Activated CD4-positive, alpha-beta T cell treated with anti-CD3 and anti-CD28 coated beads, Interleukin-2, Interleukin-4, amounts not matched to agents 100 ng/mL and 50 ng/mL, durations not matched to agents 16 hours and 8 hours (primary cell): ENCODE measurements around the gene NT5C.
"Not testable (repeated sequence)": the region's sequence is repeated elsewhere in the genome, so short reads cannot be mapped to it uniquely, and the experiment has no call there.

Experiments
- DNase-seq: peaks from one replicate; pipeline ENCODE4 v3.0.0-alpha.2; 2020; ENCODE audit warnings: low spot score

The NT5C gene

DNA sequence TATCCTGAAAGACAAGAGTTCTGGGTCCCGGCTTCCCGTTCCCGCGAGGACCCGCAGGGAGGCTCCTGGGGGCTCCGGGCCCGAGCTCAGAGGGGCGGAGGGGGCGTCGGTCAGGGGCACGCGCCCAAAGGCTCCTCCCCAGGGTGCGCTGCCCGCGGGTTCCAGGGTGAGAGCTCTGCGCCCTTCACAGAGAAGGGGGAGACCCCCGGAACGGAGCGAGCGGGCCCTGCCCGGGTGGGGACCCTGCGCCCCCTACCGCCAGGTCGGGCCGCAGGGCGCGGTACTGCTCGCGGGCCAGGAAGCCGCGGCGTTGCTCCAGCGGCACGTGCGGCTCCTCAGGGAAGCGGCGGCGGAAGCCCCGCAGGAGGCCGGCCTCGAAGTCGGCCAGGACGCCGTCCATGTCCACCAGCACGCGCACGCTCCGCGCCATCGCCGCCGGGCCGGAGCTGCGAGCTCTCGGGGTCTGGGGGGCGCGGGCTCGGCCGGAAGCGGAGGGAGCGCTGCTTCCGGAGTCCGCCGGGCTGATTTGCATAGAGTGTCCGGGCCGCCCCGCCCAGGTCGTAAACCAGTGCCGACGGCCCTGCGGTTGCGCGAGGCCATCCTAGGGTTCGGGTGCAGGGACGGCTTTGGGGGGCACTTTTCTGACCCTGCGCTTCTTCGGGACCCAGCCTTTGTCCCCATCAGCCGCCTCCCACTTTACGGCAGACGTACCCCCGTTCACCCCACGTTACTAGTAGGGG lies at the start of gene NT5C:
TSS of gene NT5C (minus strand) at position 465 of the 740 bp plus-strand sequence. CDS start at position 430, 35 bp downstream.
- peak; percentile 81 for DNase-seq

DNA sequence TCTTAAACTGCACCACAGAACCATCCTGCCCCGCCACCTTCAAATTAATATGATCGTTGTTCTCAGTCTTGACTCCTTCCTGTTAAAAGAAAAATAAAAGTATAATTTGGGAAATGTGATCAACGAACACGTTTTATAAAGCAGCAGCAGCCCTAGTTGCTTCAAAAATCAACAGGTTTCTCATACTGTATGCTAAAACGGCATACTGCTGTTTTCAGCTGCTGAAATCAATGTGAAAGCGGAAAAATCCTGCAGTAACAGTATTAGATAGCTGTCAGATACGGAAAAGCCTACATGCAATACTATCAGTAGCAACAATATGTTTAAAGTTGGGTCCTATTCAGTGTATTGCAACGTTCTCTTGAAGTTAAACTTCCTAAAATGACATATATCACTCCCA lies 49.6 kb upstream of the NT5C start:
- no peak for DNase-seq

DNA sequence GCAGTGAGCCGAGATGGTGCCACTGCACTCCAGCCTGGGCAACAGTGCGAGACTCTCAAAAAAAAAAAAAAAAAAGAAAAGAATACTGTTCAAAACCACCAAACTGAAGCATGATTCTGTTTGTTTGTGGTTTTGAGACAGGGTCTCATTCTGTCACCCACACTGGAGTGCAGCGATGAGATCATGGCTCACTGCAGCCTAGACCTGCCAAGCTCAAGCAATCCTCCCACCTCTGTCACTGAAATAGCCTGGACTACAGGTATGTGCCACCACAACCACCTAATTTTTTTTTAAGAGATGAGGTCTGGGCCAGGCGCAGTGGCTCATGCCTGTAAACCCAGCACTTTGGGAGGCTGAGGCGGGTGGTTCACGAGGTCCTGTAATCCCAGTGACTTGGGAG lies 46.9 kb upstream of the NT5C start:
- DNase-seq = no peak

DNA sequence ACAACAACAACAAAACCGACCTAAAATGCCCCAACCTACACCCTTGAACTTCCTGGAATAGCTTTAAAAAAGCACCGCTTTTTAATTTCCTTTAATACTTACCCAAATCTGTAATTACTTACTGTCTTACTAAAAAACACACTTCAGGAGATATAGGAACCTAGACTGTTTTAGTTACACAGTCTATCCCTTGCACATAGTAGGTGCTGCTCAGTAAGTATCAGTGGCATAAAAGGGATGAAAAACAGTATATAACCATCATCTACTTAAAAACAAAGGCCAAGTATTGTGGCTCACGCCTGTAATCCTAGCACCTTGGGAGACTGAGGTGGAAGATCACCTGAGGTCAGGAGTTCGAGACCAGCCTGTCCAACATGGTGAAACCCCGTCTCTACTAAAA lies 45.1 kb upstream of the NT5C start:
- DNase-seq = no peak

DNA sequence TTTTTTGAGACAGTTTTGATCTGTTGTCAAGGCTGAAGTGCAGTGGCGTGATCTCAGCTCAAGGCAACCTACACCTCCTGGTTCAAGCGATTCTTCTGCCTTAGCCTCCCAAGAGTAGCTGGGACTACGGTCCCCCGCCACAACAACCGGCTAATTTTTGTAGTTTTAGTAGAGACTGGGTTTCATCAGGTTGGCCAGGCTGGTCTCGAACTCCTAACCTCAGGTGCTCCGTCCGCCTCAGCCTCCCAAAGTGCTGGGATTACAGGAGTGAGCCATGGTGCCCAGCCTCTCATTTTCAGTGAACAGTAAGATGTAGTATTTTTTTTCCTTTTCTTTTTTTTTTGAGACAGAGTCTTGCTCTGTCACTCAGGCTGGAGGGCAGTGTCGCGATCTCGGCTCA lies 43.5 kb upstream of the NT5C start:
- DNase-seq = no peak

DNA sequence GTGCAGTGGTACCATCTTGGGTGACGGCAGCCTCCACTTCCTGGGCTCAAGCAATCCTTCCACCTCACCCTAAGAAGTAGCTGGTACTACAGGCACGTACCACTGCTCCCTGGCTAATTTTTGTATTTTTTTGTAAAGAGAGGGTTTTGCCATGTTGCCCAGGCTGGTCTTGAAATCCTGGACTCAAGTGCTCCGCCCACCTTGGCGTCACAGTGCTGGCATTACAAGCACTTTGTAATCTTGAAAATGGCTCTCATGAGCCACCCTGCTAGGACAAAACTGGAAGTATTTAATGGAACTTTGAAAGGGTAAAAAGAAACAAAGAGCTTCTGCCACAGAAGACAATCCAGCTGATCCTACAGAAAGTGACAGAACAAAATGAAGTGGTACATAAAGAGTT lies 42.0 kb upstream of the NT5C start:
- DNase-seq = no peak

DNA sequence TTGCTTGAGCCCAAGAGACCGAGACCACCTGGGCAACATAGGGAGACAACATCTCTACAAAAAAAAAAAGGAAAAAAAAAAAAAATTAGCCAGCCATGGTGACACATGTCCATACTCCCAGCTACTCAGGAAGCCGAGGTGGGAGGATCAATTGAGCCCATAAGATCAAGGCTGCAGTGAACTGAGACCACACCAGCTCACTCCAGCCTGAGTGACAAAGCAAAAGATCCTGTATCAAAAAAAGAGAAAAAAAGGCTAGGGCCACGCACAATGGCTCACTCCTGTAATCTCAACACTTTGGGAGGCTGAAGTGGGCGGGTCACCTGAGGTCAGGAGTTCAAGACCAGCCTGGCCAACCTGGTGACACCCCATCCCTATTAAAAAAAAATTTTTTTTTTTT lies 37.5 kb upstream of the NT5C start:
- no peak for DNase-seq

DNA sequence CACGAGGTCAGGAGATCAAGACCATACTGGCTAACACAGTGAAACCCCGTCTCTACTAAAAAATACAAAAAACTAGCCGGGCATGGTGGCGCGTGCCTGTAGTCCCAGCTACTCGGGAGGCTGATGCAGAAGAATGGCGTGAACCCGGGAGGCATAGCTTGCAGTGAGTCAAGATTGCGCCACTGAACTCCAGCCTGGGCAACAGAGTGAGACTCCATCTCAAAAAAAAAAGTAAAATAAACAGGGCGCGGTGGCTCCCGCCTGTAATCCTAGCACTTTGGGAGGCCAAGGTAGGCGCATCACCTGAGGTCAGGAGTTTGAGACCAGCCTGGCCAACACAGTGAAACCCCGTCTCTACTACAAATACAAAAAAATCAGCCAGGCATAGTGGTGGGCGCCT lies 33.1 kb upstream of the NT5C start:
- DNase-seq = not testable (repeated sequence)

DNA sequence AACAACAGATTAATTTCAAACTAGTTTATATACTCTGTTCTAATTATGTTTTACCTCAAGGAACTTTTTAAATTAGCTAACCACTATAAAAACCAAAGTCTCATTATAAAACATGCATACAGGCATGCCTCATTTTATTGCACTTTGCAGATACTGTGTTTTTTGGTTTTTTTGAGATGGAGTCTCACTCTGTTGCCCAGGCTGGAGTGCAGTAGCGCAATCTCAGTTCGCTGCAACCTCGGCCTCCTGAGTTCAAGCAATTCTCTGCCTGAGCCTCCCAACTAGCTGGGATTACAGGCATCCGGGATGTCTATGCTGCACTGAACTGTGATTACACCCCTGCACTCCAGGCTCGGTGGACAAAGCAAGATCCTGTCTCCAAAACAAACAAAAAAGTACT lies 31.5 kb upstream of the NT5C start:
- DNase-seq = no peak

DNA sequence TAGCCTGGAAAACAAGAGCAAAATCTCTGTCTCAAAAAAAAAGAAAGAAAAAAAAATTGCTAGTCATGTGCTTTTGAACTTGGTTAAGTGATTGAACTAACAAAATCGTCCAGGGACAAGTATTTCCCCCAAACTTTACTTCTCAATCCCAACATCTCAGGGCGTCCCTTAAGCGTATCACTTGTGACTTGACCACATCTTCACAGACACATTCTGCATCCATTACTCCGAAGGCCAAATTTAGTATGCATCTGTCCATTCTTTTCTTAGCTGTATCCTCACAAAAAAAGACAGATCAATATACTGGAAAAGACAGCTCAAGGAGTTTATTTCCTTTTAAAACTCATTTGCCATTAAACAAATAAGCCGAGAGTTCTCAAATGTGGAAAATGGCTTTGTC lies 28.7 kb upstream of the NT5C start:
- no peak for DNase-seq

DNA sequence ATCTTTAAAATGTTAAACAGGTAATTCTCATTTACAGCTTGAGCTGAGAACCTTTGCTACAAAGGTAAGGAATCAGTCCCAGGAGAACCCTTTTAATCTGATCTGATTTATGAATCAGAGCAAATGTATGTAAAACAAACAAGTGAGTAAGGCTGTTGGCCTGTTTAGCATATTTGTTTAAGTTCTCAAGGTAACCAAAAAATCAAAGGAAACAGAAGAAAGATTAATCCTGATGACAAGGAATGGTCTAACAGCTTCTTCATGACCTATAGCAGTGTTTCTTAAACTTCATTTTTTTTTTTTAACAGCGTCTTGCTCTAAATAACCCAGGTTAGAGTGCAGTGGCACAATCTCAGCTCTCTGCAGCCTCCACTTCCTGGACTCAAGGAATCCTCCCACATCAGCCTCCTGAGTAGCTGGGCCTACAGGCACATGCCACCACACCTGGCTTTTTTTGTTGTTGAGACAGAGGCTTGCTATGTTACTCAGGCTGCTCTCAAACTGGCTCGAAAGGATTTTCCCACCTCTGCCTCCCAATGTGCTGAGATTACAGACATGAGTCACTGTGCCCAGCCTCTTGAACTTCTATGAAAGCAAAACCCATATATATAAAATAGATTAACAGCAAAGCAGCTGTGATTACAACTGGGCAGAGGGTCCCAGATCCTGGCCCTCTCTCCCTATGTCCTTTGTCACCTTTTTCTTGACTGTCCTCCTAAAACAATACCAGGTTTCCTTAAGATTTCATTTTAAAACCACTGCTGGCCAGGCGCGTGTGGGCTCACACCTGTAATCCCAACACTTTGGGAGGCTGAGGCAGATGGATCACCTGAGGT lies 27.9 kb upstream of the NT5C start:
- no peak for DNase-seq

DNA sequence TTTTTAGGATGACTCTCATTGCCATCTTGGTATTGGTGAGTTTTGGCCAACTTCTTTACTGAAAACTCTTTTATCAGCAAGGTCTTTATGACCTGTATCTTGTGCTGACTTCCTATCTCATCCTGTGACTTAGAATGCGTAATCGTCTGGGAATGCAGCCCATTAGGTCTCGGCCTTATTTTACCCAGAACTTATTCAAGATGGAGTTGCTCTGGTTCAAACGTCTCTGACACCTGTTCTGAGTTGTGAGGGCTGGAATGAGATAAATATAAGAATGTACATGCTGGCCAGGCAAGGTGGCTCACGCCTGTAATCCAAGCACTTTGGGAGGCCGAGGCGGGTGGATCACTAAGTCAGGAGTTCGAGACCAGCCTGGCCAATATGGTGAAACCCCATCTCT lies 26.9 kb upstream of the NT5C start:
- DNase-seq = not testable (repeated sequence)

DNA sequence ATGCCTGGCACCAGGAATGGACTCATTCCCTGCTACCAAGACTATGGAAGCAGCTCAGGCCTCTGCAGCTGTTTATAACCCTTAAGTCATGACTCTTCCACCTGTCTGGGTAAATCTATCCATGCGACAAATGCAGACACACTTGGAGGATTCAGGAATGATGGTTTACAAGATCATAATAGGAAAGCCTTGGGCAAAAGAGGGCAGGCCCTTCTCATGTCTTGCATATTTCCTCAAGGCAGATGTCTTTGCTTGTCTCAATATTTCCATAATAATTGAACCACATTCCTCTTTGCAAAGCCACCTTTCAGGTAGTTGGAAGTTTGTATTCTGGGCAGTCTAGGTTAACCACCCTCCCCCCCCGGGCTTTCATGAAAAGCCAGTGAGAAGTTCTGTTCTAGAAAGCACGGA lies 23.7 kb upstream of the NT5C start:
- DNase-seq = no peak

DNA sequence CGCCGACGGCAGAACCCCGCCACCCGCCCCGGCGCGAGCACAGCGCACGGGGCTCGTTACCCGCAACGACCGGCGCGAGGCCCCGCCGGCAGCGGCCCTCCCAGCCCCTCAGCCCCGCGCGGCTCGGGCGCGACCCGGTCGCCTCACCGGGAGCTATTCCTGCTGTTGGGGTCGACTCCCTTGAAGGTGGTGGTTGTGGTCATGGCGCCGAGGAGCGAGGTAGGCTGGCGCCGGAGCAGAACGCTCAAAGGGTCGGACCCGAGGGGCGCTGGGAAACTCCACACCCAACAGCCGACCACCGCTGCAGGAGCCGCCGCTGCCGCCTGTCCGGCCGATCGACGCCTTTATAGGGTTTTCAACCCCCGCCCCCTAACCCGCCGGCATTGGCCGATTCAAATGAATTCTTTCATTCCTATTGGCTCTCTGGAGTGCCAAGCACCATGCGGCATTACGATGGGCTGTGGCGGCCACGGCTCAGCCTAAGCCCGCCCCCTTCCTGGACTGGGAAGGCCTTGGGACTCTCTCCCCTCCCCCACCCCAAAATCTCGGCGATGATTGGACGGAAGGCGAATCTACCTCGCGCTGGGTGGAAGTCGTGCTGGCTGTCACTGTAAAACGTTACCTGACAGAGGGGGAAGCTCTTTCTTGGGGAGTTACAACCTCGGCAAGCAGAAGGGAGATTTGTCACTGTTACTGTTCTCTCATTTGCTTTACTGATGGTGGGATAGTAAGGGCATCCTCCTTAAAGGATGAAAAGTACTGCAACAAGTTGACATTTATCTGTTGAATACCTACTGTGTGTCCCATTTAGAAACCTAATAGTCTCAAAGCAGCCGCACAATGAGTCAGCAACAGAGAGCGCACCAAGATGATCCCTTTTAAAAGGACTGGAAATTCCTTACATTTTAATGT lies 22.9 kb upstream of the NT5C start, which contains the start of gene JPT1:
TSS of gene JPT1 (minus strand) at position 318 of the 912 bp plus-strand sequence. CDS start at position 203, 115 bp downstream.
- peak; percentile 100 for DNase-seq

DNA sequence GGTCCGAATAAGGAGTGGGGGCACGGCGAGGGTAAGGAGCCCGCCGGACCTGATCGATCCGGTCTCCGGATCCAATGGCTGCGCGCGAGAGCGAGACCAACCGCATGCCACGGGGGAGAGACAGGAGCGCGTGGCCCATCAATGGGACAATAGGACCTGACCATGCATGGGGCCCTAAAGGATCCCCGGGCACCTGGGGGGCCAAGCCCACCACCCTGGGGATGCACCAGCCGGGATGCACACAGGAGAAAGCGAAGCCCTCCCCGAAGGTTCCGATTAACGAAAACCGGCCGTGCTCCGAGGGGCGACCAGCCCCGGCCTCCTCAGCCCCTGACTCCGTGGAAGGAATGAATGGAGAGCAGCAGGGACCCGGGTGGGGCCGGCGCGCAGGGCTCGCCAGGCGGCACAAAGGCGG lies 22.2 kb upstream of the NT5C start:
- peak; percentile 31 for DNase-seq

DNA sequence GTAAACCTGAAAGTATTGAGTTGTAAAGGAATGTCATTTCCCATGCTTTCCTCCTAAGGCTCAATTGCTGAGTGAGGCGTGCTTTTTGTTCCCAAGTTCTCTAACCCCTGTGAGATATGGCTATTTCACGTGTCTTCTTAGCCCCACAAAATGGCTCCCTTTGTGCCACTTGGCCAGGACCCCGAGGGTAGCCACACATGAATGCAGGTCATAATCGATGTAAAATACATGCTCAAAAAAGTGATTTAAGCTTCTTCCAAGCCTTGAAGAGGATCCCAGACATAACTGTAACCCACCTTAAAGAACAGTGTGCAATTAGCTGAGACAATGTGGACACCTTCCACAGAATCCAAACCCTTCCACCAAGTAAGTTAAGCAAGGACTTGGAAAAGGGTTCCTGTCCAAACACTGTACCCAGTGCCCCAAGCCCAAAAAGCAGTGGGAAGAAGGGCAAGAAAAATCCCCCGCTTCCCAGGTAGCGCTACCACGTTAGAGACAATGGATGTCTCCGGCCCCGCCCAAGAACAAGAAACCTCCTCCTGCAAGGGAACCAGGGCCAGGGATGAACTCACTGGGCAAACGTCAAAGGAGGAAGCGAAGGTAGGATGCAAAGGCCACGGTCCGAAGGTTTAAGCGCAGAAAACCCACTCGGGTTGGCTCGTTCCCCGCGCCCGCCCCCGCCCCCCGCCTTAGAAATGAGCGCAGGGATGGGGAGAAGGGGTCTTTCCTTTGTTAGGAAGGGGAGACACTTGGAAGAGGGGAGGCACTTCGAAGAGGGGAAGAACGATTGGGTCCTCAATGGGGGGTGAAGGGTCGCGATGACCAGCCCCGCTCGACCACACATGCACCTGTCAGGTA lies 21.6 kb upstream of the NT5C start:
- peak; percentile 48 for DNase-seq

DNA sequence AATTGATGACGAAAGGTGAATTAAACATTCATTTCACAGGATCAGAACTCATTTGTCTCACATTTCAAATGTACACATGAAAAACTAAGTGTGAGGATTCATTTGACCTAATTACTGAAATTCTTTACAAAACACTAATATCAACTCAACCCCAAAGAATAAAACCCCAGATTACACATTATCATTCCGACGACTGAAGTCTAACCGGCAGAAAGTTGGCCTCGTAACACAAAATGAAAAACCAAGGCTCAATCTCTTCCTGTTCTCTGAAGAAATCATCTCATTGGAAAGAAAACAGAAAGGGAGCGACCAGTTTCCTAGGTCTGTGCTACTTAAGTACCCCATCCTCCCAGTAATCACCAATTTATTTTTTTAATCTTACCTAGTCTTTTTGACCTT lies 21.0 kb upstream of the NT5C start:
- DNase-seq = no peak

DNA sequence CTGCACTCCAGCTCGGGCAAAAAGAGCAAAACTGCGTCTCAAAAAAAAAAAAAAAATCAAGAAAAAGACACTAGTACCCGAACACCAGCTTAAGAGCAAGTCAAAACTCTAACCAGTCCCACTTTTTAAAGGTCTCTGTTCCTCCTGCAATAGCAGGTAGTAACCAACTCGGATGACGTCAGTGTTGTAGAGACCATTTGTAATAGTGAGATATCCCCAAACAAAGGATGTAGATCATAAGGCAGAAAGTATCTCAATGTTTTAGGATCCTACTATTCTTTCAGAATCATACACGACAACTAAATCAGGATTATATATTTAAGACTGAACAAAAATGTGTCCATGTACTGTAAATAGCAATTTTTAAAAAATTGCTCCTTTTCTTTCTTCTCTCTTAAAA lies 20.4 kb upstream of the NT5C start:
- peak; percentile 30 for DNase-seq

DNA sequence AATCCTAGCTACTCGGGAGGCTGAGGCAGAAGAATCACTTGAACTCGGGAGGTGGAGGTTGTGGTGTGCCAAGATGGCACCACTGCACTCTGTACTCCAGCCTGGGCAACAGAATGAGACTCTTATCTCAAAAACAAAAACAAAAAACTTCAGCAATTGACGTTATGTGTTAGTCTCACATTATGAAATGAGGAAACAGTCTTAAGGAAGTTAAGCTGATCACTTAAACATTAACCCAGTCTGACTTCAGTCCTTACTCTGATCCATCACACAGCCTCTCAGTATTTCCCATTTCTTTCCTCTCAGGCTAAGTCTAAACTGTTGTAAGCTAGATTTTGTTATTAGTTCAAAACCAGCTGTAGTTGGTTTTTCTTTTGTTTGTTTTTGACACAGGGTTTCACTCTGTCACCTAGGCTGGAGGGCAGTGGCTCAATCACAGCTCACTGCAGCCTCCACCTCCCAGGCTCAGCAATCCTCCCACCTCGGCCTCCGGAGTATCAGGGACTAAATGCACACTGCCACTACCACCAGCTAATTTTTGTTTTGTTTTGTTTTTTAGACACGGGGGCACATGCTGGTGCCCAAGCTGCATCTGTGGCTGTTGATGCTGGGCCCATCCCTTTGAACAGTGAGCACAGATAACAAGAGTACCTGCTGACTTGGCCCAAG lies 16.5 kb upstream of the NT5C start:
- DNase-seq = no peak

DNA sequence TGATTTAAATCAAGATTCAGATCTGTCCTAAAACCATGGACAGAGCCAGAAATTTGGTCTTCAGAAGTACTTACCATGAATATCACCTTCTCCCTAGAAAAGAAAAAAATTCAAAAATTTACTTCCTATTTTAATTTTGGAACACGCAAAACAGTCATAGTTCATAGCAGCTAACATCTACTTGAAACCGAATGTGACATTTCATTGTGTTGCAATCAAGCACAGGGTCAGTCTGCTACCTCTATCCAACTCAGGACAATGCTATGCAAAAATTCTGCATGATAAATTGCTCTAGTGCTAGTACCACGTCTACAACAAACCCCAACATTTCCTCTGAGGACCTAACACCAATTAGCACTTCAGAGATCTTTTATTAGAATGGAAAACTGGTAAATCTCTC lies 15.1 kb upstream of the NT5C start:
- DNase-seq = no peak
